ENCODE data around the gene SF3B6. TPM values are rescaled to one million over a fixed set of nuclear protein-coding genes. Genes with fewer than 3 reads are reported as not detected.

Gene SF3B6
- total and polyA plus RNA-seq, 9 of the 15 experiments (the other 6 are each of a cell fraction or from before 2014, with no cell fraction given) = 146 to 591 (median 295) TPM

- TF ChIP-seq SMARCB1 (IDR thresholded peaks at IDR 0.05; ENCODE audit: insufficient read length, low read depth) (no peak), ZNF57 (CRISPR knock-in tag; IDR thresholded peaks at IDR 0.05) (no peak), PHB2 (IDR thresholded peaks at IDR 0.05; ENCODE audit: low read depth) (no peak), MXI1 (IDR thresholded peaks at IDR 0.05; ENCODE audit: low read depth, low read length) (no peak), ZNF133 (CRISPR knock-in tag; IDR thresholded peaks at IDR 0.05) (no peak), HLTF (IDR thresholded peaks at IDR 0.05) (peak; percentile 77), HDAC3 (IDR thresholded peaks at IDR 0.05; ENCODE audit: borderline replicate concordance, partially characterized antibody) (no peak), ZNF311 (CRISPR knock-in tag; IDR thresholded peaks at IDR 0.05) (no peak), SRSF9 (IDR thresholded peaks at IDR 0.05; ENCODE audit: borderline replicate concordance, low read depth, low read length) (no peak), PHB (CRISPR knock-in tag; IDR thresholded peaks at IDR 0.05) (0 out of 2 replicates have a peak, but pooled peaks have one; percentile 58), SREBF2 (CRISPR knock-in tag; IDR thresholded peaks at IDR 0.05) (no peak), NFIC (IDR thresholded peaks at IDR 0.05) (no peak), SMARCA5 (IDR thresholded peaks at IDR 0.05) (peak; percentile 17; the same call in 1 of the 2 replicates), MYC (IDR thresholded peaks at IDR 0.05; ENCODE audit: low read depth, low read length) (0 out of 2 replicates have a peak, but pooled peaks have one; percentile 15), MYC (CRISPR knock-in tag; IDR thresholded peaks at IDR 0.05; ENCODE audit: borderline replicate concordance, low read depth) (no peak), DPF2 (IDR thresholded peaks at IDR 0.05) (no peak; the same call in 1 of the 2 replicates), POLR2B (IDR thresholded peaks at IDR 0.05; ENCODE audit: low read depth, partially characterized antibody) (peak; percentile 92), SP2 (IDR thresholded peaks at IDR 0.05; ENCODE audit: extremely low read depth, low read depth, low read length, poor library complexity, severe bottlenecking) (peak; percentile 88), TSHZ1 (CRISPR knock-in tag; IDR thresholded peaks at IDR 0.05) (no peak), PHF21A (IDR thresholded peaks at IDR 0.05; ENCODE audit: borderline replicate concordance, low read depth) (no peak), BDP1 (IDR thresholded peaks at IDR 0.05; ENCODE audit: insufficient read depth, insufficient read length) (no peak), HIVEP1 (CRISPR knock-in tag; IDR thresholded peaks at IDR 0.05) (no peak), NR2C2 (CRISPR knock-in tag; IDR thresholded peaks at IDR 0.05) (no peak), NR2C2 (tag; IDR thresholded peaks at IDR 0.05) (no peak), GTF2E2 (tag; IDR thresholded peaks at IDR 0.05) (no peak), ZNF280A (IDR thresholded peaks at IDR 0.05; ENCODE audit: low read depth, partially characterized antibody) (no peak), ZNF347 (CRISPR knock-in tag; IDR thresholded peaks at IDR 0.05; ENCODE audit: low read depth) (no peak), EP400 (IDR thresholded peaks at IDR 0.05) (peak; percentile 69; the same call in 1 of the 2 replicates)
Measured at GRCh38 chr2:24046930-24047702, 29.0 kb downstream of the SF3B6 start, which contains the start of gene WDCP (continued).

Measured in K562 (cell line).